A673 (cell line): ENCODE data around the gene TEP1. TPM values are rescaled to one million over a fixed set of nuclear protein-coding genes. Genes with fewer than 3 reads are reported as not detected.

ENCODE experiments used
- BruUV-seq: library from RNA; stranded (reverse); fragments of 400-500 nt; replicated peaks from 2 replicates; lab custom pipeline; 2021; lab: Mats Ljungman, UMichigan
- CTCF ChIA-PET: fragments of 300-600 bp; sonication (Branson Sonifier 250); formaldehyde crosslinking; loops from one replicate; lab custom pipeline; 2022; ENCODE audit warnings: antibody characterized with exemption; lab: Charles Lee
- POLR2A ChIA-PET: fragments of 300-600 bp; sonication (Branson Sonifier 250); formaldehyde crosslinking; loops from one replicate; lab custom pipeline; 2022; ENCODE audit warnings: antibody characterized with exemption; ENCODE audit not compliant: low non-redundant PET; lab: Charles Lee
- DNase-seq: peaks from one replicate; pipeline ENCODE4 v3.0.0-alpha.2; 2015; ENCODE audit warnings: low spot score
- H3K27ac ChIP-seq: fragments of 200-600 bp; sonication (generic); 2 replicates; pipeline ENCODE4 v1.5.1; 2016; ENCODE audit warnings: mixed run types, low read depth, mild to moderate bottlenecking, mixed read lengths, antibody characterized with exemption, low read length; ENCODE audit not compliant: poor library complexity, severe bottlenecking
- H3K27me3 ChIP-seq: fragments of 200-600 bp; sonication (generic); replicated peaks from 2 replicates; pipeline ENCODE4 v1.6.1; 2017; ENCODE audit warnings: mixed run types, low read depth, mild to moderate bottlenecking, mixed read lengths, antibody characterized with exemption, low read length; ENCODE audit not compliant: insufficient read depth, poor library complexity
- H3K36me3 ChIP-seq: fragments of 200-600 bp; sonication (generic); 2 replicates; pipeline ENCODE4 v1.6.1; 2016; ENCODE audit warnings: mixed run types, mild to moderate bottlenecking, mixed read lengths, antibody characterized with exemption, low read length; ENCODE audit not compliant: insufficient read depth, poor library complexity, severe bottlenecking
- H3K4me1 ChIP-seq: fragments of 200-600 bp; sonication (generic); 2 replicates; pipeline ENCODE4 v1.6.1; 2017; ENCODE audit warnings: mixed run types, mild to moderate bottlenecking, mixed read lengths, antibody characterized with exemption, low read length; ENCODE audit not compliant: insufficient read depth, poor library complexity, severe bottlenecking
- H3K4me3 ChIP-seq: fragments of 200-600 bp; sonication (generic); 2 replicates; pipeline ENCODE4 v1.5.1; 2016; ENCODE audit warnings: low read depth, mixed run types, mild to moderate bottlenecking, mixed read lengths, low read length; ENCODE audit not compliant: poor library complexity, severe bottlenecking
- H3K9me3 ChIP-seq: fragments of 200-600 bp; sonication (generic); 2 replicates; pipeline ENCODE4 v1.6.1; 2016; ENCODE audit warnings: mixed run types, low read depth, mild to moderate bottlenecking, mixed read lengths, antibody characterized with exemption, low read length; ENCODE audit not compliant: poor library complexity, severe bottlenecking
- EZH2 ChIP-seq: fragments of 200-600 bp; sonication (generic); IDR thresholded peaks from 2 replicates; pipeline ENCODE4 v1.6.1; 2017; ENCODE audit warnings: borderline replicate concordance, low read depth, mild to moderate bottlenecking, mixed read lengths, antibody characterized with exemption, low read length; ENCODE audit not compliant: poor library complexity, severe bottlenecking
- intact Hi-C: fragments of 100-400 bp; cut with micrococcal nuclease; formaldehyde crosslinking; loops from one replicate; pipeline ENCODE4 v1.10.0; 2022; ENCODE audit not compliant: unreplicated experiment
- total RNA-seq: library from RNA; stranded (reverse); gene quantifications from 2 replicates; pipeline ENCODE4 v1.2.3, GENCODE V29; 2021
- TF ChIP-seq, protein P1 (sequence below): fragments of 300-800, 200-600 bp; sonication (generic); conservative IDR thresholded peaks from 2 replicates; pipeline ENCODE4 v1.5.1; 2017; ENCODE audit warnings: low read depth, mild to moderate bottlenecking, antibody characterized with exemption, low read length, moderate library complexity, mixed read lengths

Gene TEP1
- total RNA-seq, 1 experiment from 2014 or later: 12.3 TPM

DNA sequence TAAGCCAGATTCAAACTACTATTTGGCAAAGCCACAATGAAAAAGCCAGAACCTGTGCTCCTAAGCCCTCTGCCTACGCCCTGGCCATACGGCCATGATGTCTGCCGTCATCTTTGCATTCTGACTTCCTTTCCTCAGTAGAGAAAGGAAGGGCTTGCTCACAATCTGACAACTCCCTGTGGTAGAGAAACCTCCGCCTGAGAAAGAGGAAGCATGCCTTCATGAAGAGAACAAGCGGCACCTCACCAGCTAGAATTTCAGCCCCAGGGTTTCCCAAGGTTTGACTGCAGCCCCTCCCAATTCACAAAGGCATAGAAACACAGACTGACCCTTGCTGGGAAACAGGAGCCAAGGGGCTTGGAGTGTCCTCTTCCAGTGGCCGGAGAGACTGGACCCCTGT lies 25.7 kb downstream of the TEP1 start:
- ChIA-PET POLR2A (no interaction called here), CTCF (no interaction called here)
- Histone ChIP-seq H3K4me3 (no peak overlapping the region), H3K4me1 (no peaks in the 10 kb centered on the region), H3K27ac (no peak overlapping the region), H3K36me3 (peaks cover 21% of the 10 kb centered on the region), H3K9me3 (no peaks in the 10 kb centered on the region), H3K27me3 (no peaks in the 10 kb centered on the region)
- intact Hi-C loops: no loop called here
- no peak for DNase-seq
- TF ChIP-seq, protein P1, sequence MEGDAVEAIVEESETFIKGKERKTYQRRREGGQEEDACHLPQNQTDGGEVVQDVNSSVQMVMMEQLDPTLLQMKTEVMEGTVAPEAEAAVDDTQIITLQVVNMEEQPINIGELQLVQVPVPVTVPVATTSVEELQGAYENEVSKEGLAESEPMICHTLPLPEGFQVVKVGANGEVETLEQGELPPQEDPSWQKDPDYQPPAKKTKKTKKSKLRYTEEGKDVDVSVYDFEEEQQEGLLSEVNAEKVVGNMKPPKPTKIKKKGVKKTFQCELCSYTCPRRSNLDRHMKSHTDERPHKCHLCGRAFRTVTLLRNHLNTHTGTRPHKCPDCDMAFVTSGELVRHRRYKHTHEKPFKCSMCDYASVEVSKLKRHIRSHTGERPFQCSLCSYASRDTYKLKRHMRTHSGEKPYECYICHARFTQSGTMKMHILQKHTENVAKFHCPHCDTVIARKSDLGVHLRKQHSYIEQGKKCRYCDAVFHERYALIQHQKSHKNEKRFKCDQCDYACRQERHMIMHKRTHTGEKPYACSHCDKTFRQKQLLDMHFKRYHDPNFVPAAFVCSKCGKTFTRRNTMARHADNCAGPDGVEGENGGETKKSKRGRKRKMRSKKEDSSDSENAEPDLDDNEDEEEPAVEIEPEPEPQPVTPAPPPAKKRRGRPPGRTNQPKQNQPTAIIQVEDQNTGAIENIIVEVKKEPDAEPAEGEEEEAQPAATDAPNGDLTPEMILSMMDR: no peak
- no peak for TF ChIP-seq EZH2
- no TSS peak for BruUV-seq

DNA sequence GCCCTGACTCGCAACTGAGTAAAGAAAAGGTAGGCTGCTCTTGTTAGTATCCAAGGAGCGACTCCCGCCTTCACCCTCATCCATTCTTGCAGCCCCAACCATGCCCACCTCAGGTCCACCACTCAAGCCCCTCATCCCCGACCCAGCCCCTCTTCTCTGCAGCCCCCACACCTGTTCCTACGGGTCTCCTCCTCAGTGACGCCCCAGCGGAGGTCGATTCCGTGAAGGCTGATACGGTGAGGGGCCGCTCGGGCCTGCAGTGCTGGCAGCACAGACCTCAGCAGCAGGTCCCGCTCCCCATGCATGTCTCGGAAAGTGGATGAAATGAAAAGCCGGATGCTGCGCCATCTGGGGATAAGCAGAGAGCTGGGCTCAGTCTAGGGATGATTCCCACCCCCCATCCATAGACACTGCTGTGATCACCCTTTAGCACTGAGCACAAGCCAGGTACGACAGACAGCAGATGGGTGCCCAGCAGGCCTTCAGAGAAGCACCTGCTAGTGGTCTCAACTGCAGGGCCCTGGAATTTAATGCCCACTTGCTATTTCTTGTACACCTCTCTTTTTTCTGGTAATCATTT lies 26.9 kb downstream of the TEP1 start:
- Histone ChIP-seq H3K36me3 (peaks cover 21% of the 10 kb centered on the region), H3K9me3 (no peaks in the 10 kb centered on the region), H3K4me3 (no peak overlapping the region), H3K27me3 (no peaks in the 10 kb centered on the region), H3K4me1 (no peaks in the 10 kb centered on the region), H3K27ac (no peak overlapping the region)
- no peak for DNase-seq
- CTCF ChIA-PET: no interaction called here
- intact Hi-C loops: no loop called here
- POLR2A ChIA-PET: no interaction called here
- no TSS peak for BruUV-seq
- TF ChIP-seq, protein P1: no peak
- no peak for TF ChIP-seq EZH2

DNA sequence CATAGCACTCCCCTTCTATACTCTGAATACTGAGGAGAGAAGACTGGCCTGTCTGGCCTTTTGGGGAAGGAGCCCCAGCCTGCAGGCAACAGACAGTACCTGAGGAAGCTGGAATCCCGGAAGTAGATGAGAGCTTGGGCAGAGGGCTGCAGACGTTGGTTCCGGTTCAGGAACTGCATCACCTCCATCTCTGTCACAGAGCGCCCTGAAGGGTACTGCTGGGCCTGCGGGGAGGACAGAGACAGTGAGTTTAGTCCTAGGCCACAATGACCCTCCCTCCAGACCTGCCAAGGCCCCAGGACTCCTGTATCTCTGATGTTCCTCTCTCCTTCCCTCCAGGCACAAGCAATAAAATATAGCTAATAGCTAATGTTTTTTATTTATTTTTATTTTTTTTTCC lies 28.4 kb downstream of the TEP1 start:
- no peaks in the 10 kb centered on the region for H3K9me3 ChIP-seq
- H3K27ac ChIP-seq: no peak overlapping the region
- BruUV-seq: no TSS peak
- H3K27me3 ChIP-seq: no peaks in the 10 kb centered on the region
- DNase-seq: no peak
- CTCF ChIA-PET: no interaction called here
- no peak overlapping the region for H3K4me3 ChIP-seq
- POLR2A ChIA-PET: no interaction called here
- TF ChIP-seq, protein P1: no peak
- no peak for TF ChIP-seq EZH2
- intact Hi-C loops: no loop called here
- no peaks in the 10 kb centered on the region for H3K4me1 ChIP-seq
- H3K36me3 ChIP-seq: peaks cover 19% of the 10 kb centered on the region
